ENCODE results near the gene EPS15. TPM values are rescaled to one million over a fixed set of nuclear protein-coding genes. Genes with fewer than 3 reads are reported as not detected.

EPS15 gene
- total and polyA plus RNA-seq, 9 of the 15 experiments (the other 6 are each of a cell fraction or from before 2014, with no cell fraction given): 23.1 to 69.0 (median 41.7) TPM

DNA sequence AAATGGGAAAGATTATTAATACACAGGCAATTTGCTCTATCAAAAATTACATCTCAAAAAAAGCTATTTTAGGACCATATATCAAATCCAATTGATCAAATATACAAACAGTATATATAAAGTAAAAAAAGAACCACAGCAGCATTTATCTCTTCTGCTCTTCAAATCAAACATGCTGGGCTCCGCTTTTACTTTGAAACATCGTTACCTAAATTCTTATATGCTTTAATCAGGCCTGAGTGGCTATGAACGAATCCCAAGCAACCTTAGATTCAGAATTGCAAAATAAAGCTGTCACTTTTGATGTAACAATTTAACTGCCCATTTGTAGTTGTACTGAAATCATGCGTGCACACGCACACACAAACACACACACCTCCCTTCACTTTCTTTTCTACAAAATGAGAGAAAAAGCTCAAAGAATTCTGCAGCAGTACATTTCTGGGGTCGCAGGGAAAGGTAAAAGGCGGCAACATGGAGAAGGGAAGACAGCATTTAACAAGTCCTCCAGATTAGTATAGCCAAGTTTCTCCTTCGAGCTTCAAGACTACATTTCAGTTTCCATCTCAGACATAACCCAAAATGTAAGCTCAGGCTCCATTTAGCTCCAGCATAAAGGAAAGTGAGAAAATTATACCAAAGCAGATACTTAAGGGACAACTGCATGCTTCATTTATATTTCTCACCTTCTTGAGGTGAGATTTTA lies 96.5 kb downstream of the EPS15 start (continued):
- TF ChIP-seq ZFP30 (CRISPR knock-in tag; IDR thresholded peaks at IDR 0.05; ENCODE audit: borderline replicate concordance) (no peak), ZNF507 (tag; conservative IDR thresholded peaks at IDR 0.05) (no peak), RBM34 (IDR thresholded peaks at IDR 0.05; ENCODE audit: borderline replicate concordance, insufficient read depth, low read length) (no peak), GABPB1 (CRISPR knock-in tag; IDR thresholded peaks at IDR 0.05) (no peak), MYC (IDR thresholded peaks at IDR 0.05; ENCODE audit: low read depth, low read length) (no peak), MYC (CRISPR knock-in tag; IDR thresholded peaks at IDR 0.05; ENCODE audit: borderline replicate concordance, low read depth) (no peak), ZNF12 (CRISPR knock-in tag; IDR thresholded peaks at IDR 0.05) (no peak), HNRNPLL (IDR thresholded peaks at IDR 0.05; ENCODE audit: low read depth, low read length, poor library complexity, severe bottlenecking) (no peak), CHD1 (IDR thresholded peaks at IDR 0.05; ENCODE audit: low read length) (no peak), ZKSCAN1 (IDR thresholded peaks at IDR 0.05; ENCODE audit: low read depth, low read length) (no peak), EP300 (IDR thresholded peaks at IDR 0.05; ENCODE audit: low read length) (no peak)
- TF ChIP-seq, protein P1, sequence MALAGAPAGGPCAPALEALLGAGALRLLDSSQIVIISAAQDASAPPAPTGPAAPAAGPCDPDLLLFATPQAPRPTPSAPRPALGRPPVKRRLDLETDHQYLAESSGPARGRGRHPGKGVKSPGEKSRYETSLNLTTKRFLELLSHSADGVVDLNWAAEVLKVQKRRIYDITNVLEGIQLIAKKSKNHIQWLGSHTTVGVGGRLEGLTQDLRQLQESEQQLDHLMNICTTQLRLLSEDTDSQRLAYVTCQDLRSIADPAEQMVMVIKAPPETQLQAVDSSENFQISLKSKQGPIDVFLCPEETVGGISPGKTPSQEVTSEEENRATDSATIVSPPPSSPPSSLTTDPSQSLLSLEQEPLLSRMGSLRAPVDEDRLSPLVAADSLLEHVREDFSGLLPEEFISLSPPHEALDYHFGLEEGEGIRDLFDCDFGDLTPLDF (CRISPR knock-in tag; IDR thresholded peaks at IDR 0.05): no peak
- TF ChIP-seq, protein P2, sequence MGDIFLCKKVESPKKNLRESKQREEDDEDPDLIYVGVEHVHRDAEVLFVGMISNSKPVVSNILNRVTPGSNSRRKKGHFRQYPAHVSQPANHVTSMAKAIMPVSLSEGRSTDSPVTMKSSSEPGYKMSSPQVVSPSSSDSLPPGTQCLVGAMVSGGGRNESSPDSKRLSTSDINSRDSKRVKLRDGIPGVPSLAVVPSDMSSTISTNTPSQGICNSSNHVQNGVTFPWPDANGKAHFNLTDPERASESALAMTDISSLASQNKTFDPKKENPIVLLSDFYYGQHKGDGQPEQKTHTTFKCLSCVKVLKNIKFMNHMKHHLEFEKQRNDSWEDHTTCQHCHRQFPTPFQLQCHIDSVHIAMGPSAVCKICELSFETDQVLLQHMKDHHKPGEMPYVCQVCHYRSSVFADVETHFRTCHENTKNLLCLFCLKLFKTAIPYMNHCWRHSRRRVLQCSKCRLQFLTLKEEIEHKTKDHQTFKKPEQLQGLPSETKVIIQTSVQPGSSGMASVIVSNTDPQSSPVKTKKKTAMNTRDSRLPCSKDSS (IDR thresholded peaks at IDR 0.05; ENCODE audit: low read depth, partially characterized antibody): no peak
- TF ChIP-seq, protein P3, sequence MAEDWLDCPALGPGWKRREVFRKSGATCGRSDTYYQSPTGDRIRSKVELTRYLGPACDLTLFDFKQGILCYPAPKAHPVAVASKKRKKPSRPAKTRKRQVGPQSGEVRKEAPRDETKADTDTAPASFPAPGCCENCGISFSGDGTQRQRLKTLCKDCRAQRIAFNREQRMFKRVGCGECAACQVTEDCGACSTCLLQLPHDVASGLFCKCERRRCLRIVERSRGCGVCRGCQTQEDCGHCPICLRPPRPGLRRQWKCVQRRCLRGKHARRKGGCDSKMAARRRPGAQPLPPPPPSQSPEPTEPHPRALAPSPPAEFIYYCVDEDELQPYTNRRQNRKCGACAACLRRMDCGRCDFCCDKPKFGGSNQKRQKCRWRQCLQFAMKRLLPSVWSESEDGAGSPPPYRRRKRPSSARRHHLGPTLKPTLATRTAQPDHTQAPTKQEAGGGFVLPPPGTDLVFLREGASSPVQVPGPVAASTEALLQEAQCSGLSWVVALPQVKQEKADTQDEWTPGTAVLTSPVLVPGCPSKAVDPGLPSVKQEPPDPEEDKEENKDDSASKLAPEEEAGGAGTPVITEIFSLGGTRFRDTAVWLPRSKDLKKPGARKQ (CRISPR knock-in tag; IDR thresholded peaks at IDR 0.05): peak; percentile 22; the same call in 1 of the 2 replicates
- TF ChIP-seq, protein P4, sequence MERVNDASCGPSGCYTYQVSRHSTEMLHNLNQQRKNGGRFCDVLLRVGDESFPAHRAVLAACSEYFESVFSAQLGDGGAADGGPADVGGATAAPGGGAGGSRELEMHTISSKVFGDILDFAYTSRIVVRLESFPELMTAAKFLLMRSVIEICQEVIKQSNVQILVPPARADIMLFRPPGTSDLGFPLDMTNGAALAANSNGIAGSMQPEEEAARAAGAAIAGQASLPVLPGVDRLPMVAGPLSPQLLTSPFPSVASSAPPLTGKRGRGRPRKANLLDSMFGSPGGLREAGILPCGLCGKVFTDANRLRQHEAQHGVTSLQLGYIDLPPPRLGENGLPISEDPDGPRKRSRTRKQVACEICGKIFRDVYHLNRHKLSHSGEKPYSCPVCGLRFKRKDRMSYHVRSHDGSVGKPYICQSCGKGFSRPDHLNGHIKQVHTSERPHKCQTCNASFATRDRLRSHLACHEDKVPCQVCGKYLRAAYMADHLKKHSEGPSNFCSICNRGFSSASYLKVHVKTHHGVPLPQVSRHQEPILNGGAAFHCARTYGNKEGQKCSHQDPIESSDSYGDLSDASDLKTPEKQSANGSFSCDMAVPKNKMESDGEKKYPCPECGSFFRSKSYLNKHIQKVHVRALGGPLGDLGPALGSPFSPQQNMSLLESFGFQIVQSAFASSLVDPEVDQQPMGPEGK (CRISPR knock-in tag; IDR thresholded peaks at IDR 0.05; ENCODE audit: borderline replicate concordance): 0 out of 2 replicates have a peak, but pooled peaks have one; percentile 40
- TF ChIP-seq, protein P5, sequence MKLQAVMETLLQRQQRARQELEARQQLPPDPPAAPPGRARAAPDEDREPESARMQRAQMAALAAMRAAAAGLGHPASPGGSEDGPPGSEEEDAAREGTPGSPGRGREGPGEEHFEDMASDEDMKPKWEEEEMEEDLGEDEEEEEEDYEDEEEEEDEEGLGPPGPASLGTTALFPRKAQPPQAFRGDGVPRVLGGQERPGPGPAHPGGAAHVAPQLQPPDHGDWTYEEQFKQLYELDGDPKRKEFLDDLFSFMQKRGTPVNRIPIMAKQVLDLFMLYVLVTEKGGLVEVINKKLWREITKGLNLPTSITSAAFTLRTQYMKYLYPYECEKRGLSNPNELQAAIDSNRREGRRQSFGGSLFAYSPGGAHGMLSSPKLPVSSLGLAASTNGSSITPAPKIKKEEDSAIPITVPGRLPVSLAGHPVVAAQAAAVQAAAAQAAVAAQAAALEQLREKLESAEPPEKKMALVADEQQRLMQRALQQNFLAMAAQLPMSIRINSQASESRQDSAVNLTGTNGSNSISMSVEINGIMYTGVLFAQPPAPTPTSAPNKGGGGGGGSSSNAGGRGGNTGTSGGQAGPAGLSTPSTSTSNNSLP (IDR thresholded peaks at IDR 0.05; ENCODE audit: borderline replicate concordance, low read depth, low read length): no peak
- TF ChIP-seq, protein P6, sequence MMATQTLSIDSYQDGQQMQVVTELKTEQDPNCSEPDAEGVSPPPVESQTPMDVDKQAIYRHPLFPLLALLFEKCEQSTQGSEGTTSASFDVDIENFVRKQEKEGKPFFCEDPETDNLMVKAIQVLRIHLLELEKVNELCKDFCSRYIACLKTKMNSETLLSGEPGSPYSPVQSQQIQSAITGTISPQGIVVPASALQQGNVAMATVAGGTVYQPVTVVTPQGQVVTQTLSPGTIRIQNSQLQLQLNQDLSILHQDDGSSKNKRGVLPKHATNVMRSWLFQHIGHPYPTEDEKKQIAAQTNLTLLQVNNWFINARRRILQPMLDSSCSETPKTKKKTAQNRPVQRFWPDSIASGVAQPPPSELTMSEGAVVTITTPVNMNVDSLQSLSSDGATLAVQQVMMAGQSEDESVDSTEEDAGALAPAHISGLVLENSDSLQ (IDR thresholded peaks at IDR 0.05): no peak

Data from K562 (cell line).